Left ventricle myocardium inferior (tissue), 1 donor: ENCODE data around the gene STK32A. TPM values are rescaled to one million over a fixed set of nuclear protein-coding genes. Genes with fewer than 3 reads are reported as not detected.

Experiments
- DNase-seq: peaks from one replicate; pipeline ENCODE4 v3.0.0-alpha.2; 2020
- H3K27ac ChIP-seq: fragments of 200-600 bp; replicated peaks from 2 replicates; pipeline ENCODE4 v1.8.0; 2021
- H3K27me3 ChIP-seq: fragments of 200-600 bp; 2 replicates; pipeline ENCODE4 v1.8.0; 2021; ENCODE audit warnings: low read depth
- H3K36me3 ChIP-seq: fragments of 200-600 bp; 2 replicates; pipeline ENCODE4 v1.8.0; 2021
- H3K4me1 ChIP-seq: fragments of 200-600 bp; 2 replicates; pipeline ENCODE4 v1.8.0; 2021
- H3K4me3 ChIP-seq: fragments of 200-600 bp; 2 replicates; pipeline ENCODE4 v1.8.0; 2021; ENCODE audit warnings: mild to moderate bottlenecking, moderate library complexity
- H3K9me3 ChIP-seq: fragments of 200-600 bp; replicated peaks from 2 replicates; pipeline ENCODE4 v1.8.0; 2021
- intact Hi-C: fragments of 100-400 bp; cut with micrococcal nuclease; formaldehyde crosslinking; loops from one replicate; pipeline ENCODE4 v1.11.0; 2022
- total RNA-seq: library from RNA; stranded (reverse); fragmentation: NEBNext Ultra II Directional; extraction: Animal tissue kit (Norgen Biotek cat#: 25700); gene quantifications from one replicate; pipeline ENCODE4 v1.2.1, GENCODE V29; 2021
- TF ChIP-seq, protein P1 (sequence below): fragments of 200-600 bp; IDR thresholded peaks from 2 replicates; pipeline ENCODE4 v1.8.0; 2021; ENCODE audit warnings: antibody characterized with exemption, mild to moderate bottlenecking, borderline replicate concordance
- donor health status: DM: no; HTN: yes; CAD: no; lungs with severe emphysema.

The STK32A gene
- total RNA-seq, 1 donor from 2014 or later: 0.80 TPM

- DNase-seq: no peak
- Histone ChIP-seq H3K27ac (no peak overlapping the region), H3K4me3 (no peak overlapping the region), H3K27me3 (no peaks in the 10 kb centered on the region), H3K9me3 (no peaks in the 10 kb centered on the region), H3K36me3 (no peaks in the 10 kb centered on the region), H3K4me1 (peaks cover 38% of the 10 kb centered on the region)
- TF ChIP-seq, protein P1, sequence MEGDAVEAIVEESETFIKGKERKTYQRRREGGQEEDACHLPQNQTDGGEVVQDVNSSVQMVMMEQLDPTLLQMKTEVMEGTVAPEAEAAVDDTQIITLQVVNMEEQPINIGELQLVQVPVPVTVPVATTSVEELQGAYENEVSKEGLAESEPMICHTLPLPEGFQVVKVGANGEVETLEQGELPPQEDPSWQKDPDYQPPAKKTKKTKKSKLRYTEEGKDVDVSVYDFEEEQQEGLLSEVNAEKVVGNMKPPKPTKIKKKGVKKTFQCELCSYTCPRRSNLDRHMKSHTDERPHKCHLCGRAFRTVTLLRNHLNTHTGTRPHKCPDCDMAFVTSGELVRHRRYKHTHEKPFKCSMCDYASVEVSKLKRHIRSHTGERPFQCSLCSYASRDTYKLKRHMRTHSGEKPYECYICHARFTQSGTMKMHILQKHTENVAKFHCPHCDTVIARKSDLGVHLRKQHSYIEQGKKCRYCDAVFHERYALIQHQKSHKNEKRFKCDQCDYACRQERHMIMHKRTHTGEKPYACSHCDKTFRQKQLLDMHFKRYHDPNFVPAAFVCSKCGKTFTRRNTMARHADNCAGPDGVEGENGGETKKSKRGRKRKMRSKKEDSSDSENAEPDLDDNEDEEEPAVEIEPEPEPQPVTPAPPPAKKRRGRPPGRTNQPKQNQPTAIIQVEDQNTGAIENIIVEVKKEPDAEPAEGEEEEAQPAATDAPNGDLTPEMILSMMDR: no peak
- intact Hi-C loops: no loop called here
These were observed 202.4 kb downstream of the STK32A start for GRCh38 chr5:147437161-147437596.
